CD14-positive monocyte (primary cell): ENCODE measurements around the gene PSMD11. TPM values are rescaled to one million over a fixed set of nuclear protein-coding genes. Genes with fewer than 3 reads are reported as not detected.

Source experiments
- DNase-seq, 3 donors: peaks; one replicate each; pipeline ENCODE4 v3.0.0-alpha.2; 2011 to 2022
- H2AFZ ChIP-seq: 2 replicates; pipeline ENCODE4 v1.6.0; 2012; ENCODE audit warnings: mild to moderate bottlenecking, low read depth, low read length, inconsistent platforms; ENCODE audit not compliant: insufficient read depth, poor library complexity, severe bottlenecking
- H3K27ac ChIP-seq, 2 donors: 1 replicate in 1 of 2; 2 replicates in 1 of 2; pipeline ENCODE4 v1.5.1; 2012 to 2013; ENCODE audit warnings: low read length in 2 of 2, control low read depth in 1 of 2, inconsistent platforms in 1 of 2, low read depth in 1 of 2, mild to moderate bottlenecking in 1 of 2
- H3K27me3 ChIP-seq, 2 donors: one replicate each; pipeline versions ENCODE4 v1.6.0 to v1.6.1; 2011 to 2013; ENCODE audit warnings: low read length in 2 of 2; ENCODE audit not compliant: control insufficient read depth in 2 of 2, insufficient read depth in 2 of 2
- H3K36me3 ChIP-seq, 2 donors: replicated peaks in 1 of 2; 1 replicate in 1 of 2; 2 replicates in 1 of 2; pipeline versions ENCODE4 v1.5.1 to v1.6.1; 2012 to 2013; ENCODE audit warnings: low read length in 2 of 2, control low read depth in 1 of 2, inconsistent platforms in 1 of 2, mild to moderate bottlenecking in 1 of 2; ENCODE audit not compliant: insufficient read depth in 2 of 2, control insufficient read depth in 1 of 2
- H3K4me1 ChIP-seq, 2 donors: 1 replicate in 1 of 2; 2 replicates in 1 of 2; pipeline versions ENCODE4 v1.5.1 to v1.6.1; 2012 to 2013; ENCODE audit warnings: low read length in 2 of 2, control low read depth in 1 of 2, inconsistent platforms in 1 of 2, mild to moderate bottlenecking in 1 of 2, moderate library complexity in 1 of 2; ENCODE audit not compliant: insufficient read depth in 2 of 2, control insufficient read depth in 1 of 2
- H3K4me2 ChIP-seq: replicated peaks from 2 replicates; pipeline ENCODE3; 2012; ENCODE audit warnings: low read length, moderate library complexity, mild to moderate bottlenecking; ENCODE audit not compliant: poor library complexity, severe bottlenecking; ENCODE audit errors: extremely low read depth
- H3K4me3 ChIP-seq, 3 experiments: fragments of 200-600 bp in 1 of 3; sonication (generic) in 1 of 3; replicated peaks in 1 of 3; 1 replicate in 2 of 3; 2 replicates in 1 of 3; pipeline ENCODE4 v1.5.1; 2011 to 2013; ENCODE audit warnings: low read length in 3 of 3, mild to moderate bottlenecking in 3 of 3, control low read depth in 2 of 3, low read depth in 2 of 3, inconsistent platforms in 1 of 3, moderate library complexity in 1 of 3
- H3K79me2 ChIP-seq: 2 replicates; pipeline ENCODE4 v1.6.0; 2012; ENCODE audit warnings: mild to moderate bottlenecking, control low read depth, inconsistent platforms, low read length, moderate library complexity; ENCODE audit not compliant: insufficient read depth
- H3K9ac ChIP-seq: 2 replicates; pipeline ENCODE4 v1.6.0; 2017; ENCODE audit warnings: low read length, mild to moderate bottlenecking; ENCODE audit not compliant: insufficient read depth, poor library complexity, severe bottlenecking
- H3K9me3 ChIP-seq, 2 donors: replicated peaks in 1 of 2; 1 replicate in 1 of 2; 2 replicates in 1 of 2; pipeline versions ENCODE4 v1.5.1 to v1.6.1; 2012 to 2013; ENCODE audit warnings: low read length in 2 of 2, control low read depth in 1 of 2; ENCODE audit not compliant: control insufficient read depth in 1 of 2, insufficient read depth in 1 of 2
- H4K20me1 ChIP-seq: 2 replicates; pipeline ENCODE4 v1.6.0; 2012; ENCODE audit warnings: mild to moderate bottlenecking, low read length, control low read depth, moderate library complexity; ENCODE audit not compliant: insufficient read depth
- H3K27ac Mint-ChIP-seq, 7 donors: one replicate each; pipeline ENCODE4 v1.8.0; 2020; ENCODE audit warnings: mild to moderate bottlenecking in 7 of 7, mixed read lengths in 7 of 7, moderate library complexity in 6 of 7, inconsistent platforms in 2 of 7
- H3K27me3 Mint-ChIP-seq, 3 donors: one replicate each; pipeline ENCODE4 v1.8.0; 2021 to 2022; ENCODE audit warnings: low read depth in 3 of 3, mild to moderate bottlenecking in 3 of 3, mixed read lengths in 3 of 3, moderate library complexity in 3 of 3, inconsistent platforms in 1 of 3
- H3K36me3 Mint-ChIP-seq, 2 donors: one replicate each; pipeline ENCODE4 v1.8.0; 2020; ENCODE audit warnings: mixed read lengths in 2 of 2, inconsistent platforms in 1 of 2, mild to moderate bottlenecking in 1 of 2
- H3K4me1 Mint-ChIP-seq: one replicate; pipeline ENCODE4 v1.8.0; 2020; ENCODE audit warnings: mild to moderate bottlenecking, mixed read lengths
- H3K4me3 Mint-ChIP-seq, 2 donors: one replicate each; pipeline ENCODE4 v1.8.0; 2020; ENCODE audit warnings: mild to moderate bottlenecking in 2 of 2, mixed read lengths in 2 of 2, moderate library complexity in 1 of 2
- H3K9me3 Mint-ChIP-seq, 7 donors: one replicate each; pipeline ENCODE4 v1.8.0; 2020 to 2022; ENCODE audit warnings: mixed read lengths in 7 of 7, mild to moderate bottlenecking in 6 of 7, moderate library complexity in 6 of 7, inconsistent platforms in 2 of 7
- CTCF ChIP-seq: fragments of 200-600 bp; IDR thresholded peaks from one replicate; pipeline ENCODE4 v1.8.0; 2022; ENCODE audit warnings: antibody characterized with exemption, mild to moderate bottlenecking
- WGBS: methylation state at CpG from one replicate; pipeline ENCODE4 v1.1.5; 2013; ENCODE audit warnings: missing lambda C conversion rate; ENCODE audit not compliant: insufficient coverage; 5-methylcytosine and 5-hydroxymethylcytosine counted together
- intact Hi-C, 2 donors: fragments of 100-400 bp; cut with micrococcal nuclease; formaldehyde crosslinking; loops; one replicate each; pipeline versions ENCODE4 v1.15.0 to v1.15.1; 2023
- polyA plus RNA-seq, 3 donors: library from polyadenylated mRNA; depleted of rRNA in 1 of 3; unstranded in 2 of 3; stranded (reverse) in 1 of 3; fragments of 300-500 nt in 2 of 3; fragments of >200 nt in 1 of 3; fragmentation: Illumina TruSeq in 2 of 3; gene quantifications; 1 replicate in 2 of 3; 2 replicates in 1 of 3; pipeline ENCODE4 v1.2.3, GENCODE V29; 2012 to 2021

Gene PSMD11
- polyA plus RNA-seq, 3 donors = 29.9 to 112 (median 91.8) TPM

- Mint-ChIP-seq H3K4me1 (peaks cover 93% of the 10 kb centered on the region), H3K9me3 (peaks cover 0 to 4% (median 0%) of the 10 kb centered on the region in 7 donors), H3K36me3 (peaks cover 28 to 33% of the 10 kb centered on the region in 2 donors), H3K27ac (peak overlapping the region; percentile 82 to 93 (median 87)), H3K4me3 (peak overlapping the region; percentile 40 to 61), H3K27me3 (peaks cover under 1 to 8% (median 5%) of the 10 kb centered on the region in 3 donors)
- DNase-seq = peak; percentile 37 to 73 (median 56)
- 17% methylated on average over 7 of the region's 7 CpGs for WGBS
- Histone ChIP-seq H3K4me2 (peak overlapping the region; percentile 69), H3K9ac (peak overlapping the region; percentile 47), H4K20me1 (peaks cover 20% of the 10 kb centered on the region), H3K4me3 (peak overlapping the region in 1 of 3 experiments; percentile 68), H3K27me3 (no peaks in the 10 kb centered on the region), H3K9me3 (no peaks in the 10 kb centered on the region), H3K36me3 (peaks cover 5 to 16% of the 10 kb centered on the region in 2 donors), H3K4me1 (peaks cover 84 to 94% of the 10 kb centered on the region in 2 donors), H3K27ac (peak overlapping the region; percentile 57 to 77), H3K79me2 (peaks cover 23% of the 10 kb centered on the region), H2AFZ (peak overlapping the region; percentile 60)
- no peak for TF ChIP-seq CTCF
- intact Hi-C loops = no loop called here
These were observed 48.5 kb downstream of the PSMD11 start for GRCh38 chr17:32492648-32493289.

- no peak for DNase-seq
- peaks cover 5 to 10% of the 10 kb centered on the region in 2 donors for H3K36me3 ChIP-seq
- peaks cover 0 to 6% (median 2%) of the 10 kb centered on the region in 3 donors for H3K27me3 Mint-ChIP-seq
- peak overlapping the region; percentile 23 for H2AFZ ChIP-seq
- peak overlapping the region; percentile 57 to 77 for H3K27ac ChIP-seq
- 80% methylated on average over 15 of the region's 15 CpGs for WGBS
- H4K20me1 ChIP-seq = peaks cover 12% of the 10 kb centered on the region
- no peaks in the 10 kb centered on the region for H3K27me3 ChIP-seq
- no peaks in the 10 kb centered on the region for H3K9me3 ChIP-seq
- H3K4me3 ChIP-seq = peak overlapping the region in 1 of 3 experiments; percentile 68
- H3K27ac Mint-ChIP-seq = peak overlapping the region in 3 of 7 donors; percentile 78 to 93 (median 92)
- peak overlapping the region; percentile 47 for H3K9ac ChIP-seq
- peaks cover 86% of the 10 kb centered on the region for H3K4me1 Mint-ChIP-seq
- intact Hi-C loops = no loop called here
- H3K36me3 Mint-ChIP-seq = peaks cover 23 to 25% of the 10 kb centered on the region in 2 donors
- H3K4me2 ChIP-seq = peak overlapping the region; percentile 69
- peaks cover 0 to 4% (median 0%) of the 10 kb centered on the region in 7 donors for H3K9me3 Mint-ChIP-seq
- peaks cover 76 to 86% of the 10 kb centered on the region in 2 donors for H3K4me1 ChIP-seq
- H3K4me3 Mint-ChIP-seq = no peak overlapping the region
- TF ChIP-seq CTCF = no peak
- H3K79me2 ChIP-seq = peaks cover 15% of the 10 kb centered on the region
These were observed 49.3 kb downstream of the PSMD11 start for GRCh38 chr17:32493571-32493970.
